GM19023 (cell line): Measurements from ENCODE around the gene SHKBP1.

ENCODE experiments used
- ATAC-seq: cut with Tn5 transposase; IDR thresholded peaks from one replicate; pipeline ENCODE4 v1.9.1; 2021; ENCODE audit warnings: mild to moderate bottlenecking, moderate library complexity; ENCODE audit not compliant: unreplicated experiment

SHKBP1 gene

DNA sequence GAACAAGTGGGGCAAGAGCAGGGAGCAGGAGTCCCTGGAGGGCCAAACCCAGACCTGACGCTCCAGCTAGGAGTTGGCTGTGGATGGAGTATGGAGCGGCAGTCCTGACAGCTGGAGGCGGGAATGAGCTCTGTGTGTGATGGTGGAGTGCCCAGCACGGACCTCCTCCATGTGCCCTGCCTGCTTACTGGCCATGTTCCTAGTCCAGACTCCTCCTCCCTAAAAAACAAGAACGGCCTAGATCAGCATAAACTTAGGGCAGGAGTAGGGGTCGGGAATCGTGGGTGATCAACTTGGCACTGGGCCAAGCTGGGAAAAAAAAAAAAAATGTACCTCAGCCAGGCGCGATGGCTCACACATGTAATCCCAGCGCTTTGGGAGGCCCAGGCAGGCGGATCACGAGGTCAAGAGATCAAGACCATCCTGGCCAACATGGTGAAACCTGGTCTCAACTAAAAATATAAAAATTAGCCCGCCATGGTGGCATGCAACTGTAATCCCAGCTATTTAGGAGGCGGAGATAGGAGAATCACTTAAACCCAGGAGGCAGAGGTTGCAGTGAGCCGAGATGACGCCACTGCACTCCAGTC lies 54.0 kb downstream of the SHKBP1 start:
- no peak for ATAC-seq

DNA sequence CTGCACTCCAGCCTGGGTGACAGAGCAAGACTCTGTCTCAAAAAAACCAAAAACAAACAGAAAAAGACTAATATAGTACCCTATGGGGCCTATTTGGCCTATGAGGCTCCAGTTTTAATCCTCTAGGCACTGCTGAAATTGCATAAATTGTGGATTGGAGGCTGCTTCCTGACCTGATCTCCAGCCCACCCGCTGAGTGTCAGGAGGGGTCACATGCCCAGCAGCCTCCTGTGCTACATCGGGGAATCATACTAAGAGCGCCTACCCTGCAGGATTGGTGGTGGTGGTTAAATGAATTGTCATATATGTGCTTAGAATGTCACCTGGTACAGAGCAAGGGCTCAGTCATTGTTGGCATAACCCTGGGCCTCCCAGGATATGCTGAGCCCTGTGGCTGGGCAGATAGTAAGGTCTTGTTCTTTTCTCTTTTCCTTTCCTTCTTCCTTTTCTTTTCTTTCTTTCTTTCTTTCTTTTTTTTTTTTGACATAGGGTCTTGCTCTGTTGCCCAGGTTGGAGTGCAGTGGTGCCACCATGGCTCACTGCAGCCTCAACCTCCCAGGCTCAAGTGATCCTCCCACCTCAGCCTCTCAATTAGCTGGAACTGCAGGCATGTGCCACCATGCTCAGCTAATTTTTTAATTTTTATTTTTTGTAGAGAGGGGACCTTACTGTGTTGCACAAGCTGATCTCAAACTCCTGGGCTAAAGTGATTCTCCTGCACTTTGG lies 55.8 kb downstream of the SHKBP1 start:
- no peak for ATAC-seq

DNA sequence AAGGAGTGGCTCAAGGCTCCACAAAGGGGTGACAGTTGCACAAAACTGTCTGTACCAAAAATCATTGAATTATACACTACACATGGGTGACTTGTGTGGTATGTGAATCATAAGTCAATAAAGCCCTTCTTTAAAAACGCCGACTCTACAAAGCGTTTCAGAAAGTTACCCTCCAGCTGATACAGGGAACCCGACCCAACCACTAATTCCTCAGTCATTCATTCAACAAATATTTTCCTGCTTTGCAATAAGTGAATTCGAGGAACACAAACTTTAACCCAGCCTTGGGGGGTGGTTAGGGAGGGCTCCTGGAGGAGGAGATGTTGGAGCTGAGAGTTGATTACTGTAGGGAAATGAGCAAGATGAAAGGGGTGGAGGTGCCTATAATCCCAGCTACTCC lies 56.5 kb downstream of the SHKBP1 start:
- no peak for ATAC-seq

DNA sequence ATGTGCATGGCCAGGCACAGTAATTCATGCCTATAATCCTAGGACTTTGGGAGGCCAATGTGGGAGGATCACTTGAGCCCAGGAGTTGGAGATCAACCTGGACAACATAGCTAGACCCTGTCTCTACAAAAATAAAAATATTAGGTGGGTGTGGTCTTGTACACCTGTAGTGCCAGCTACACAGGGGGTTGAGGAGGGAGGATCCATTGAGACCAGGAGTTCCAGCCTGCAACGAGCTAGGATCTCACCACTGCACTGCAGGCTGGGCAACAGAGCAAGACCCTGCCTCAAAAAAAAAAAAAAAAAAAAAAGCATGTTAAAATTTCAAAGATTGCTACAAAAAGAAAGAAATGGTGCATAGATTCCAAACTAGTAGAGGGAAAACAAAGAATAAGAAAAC lies 61.7 kb downstream of the SHKBP1 start:
- ATAC-seq = no peak

DNA sequence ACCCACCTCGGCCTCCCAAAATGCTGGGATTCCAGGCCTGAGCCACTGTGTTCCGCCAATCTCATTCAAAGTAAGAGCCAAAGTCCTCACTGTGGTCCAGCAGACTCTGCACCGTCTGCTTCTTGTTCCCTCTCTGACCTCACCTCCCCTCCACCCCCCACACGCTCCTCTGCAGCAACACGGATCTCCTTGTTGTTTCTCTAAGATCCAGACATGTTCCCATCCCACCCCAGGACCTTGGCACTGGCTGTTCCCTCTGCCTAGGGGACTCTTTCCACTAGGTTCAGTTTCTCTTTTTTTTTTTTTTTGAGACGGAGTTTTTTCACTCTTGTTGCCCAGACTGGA lies 62.9 kb downstream of the SHKBP1 start:
- no peak for ATAC-seq

DNA sequence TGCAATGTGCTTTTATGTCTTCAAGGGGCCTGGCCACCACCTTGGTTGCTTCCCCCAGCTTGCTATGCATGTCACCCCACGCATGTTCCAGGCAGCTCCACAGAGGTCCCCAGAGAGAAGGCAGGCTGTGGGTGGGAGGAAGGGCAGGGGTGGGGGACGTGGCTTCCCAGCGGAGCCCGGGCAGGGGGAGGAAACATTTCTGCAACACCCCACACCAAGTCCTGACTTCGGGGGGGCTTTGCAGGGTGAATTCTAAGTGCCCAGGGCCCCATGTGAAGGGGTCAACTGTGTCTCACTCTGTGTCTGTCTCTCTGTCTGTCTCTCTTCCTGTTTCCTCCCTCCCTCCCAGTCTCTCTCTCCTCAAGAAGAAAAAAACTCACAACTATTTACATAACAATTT lies 64.1 kb downstream of the SHKBP1 start:
- no peak for ATAC-seq
